SK-N-SH (cell line): ENCODE data around the gene HNF1A. TPM values are rescaled to one million over a fixed set of nuclear protein-coding genes. Genes with fewer than 3 reads are reported as not detected.

Experiments
- CTCF ChIA-PET: fragments of 300-600, 350-600 bp; formaldehyde crosslinking; extraction: SDS; loops from one replicate; lab custom pipeline; 2021; lab: Yijun Ruan, JAX
- POLR2A ChIA-PET: fragments of 350-600 bp; sonication (Branson Sonifier 250); formaldehyde crosslinking; extraction: SDS; loops from one replicate; lab custom pipeline; 2020; ENCODE audit warnings: antibody characterized with exemption, inconsistent platforms; lab: Yijun Ruan, JAX
- DNase-seq: peaks from one replicate; pipeline ENCODE4 v3.0.0; 2012
- H2AFZ ChIP-seq: fragments of 200-600 bp; sonication (generic); 2 replicates; pipeline ENCODE4 v1.8.1; 2016; ENCODE audit warnings: antibody characterized with exemption, mild to moderate bottlenecking, low read depth
- H3F3A ChIP-seq: fragments of 200-600 bp; sonication (generic); replicated peaks from 2 replicates; pipeline ENCODE3; 2016; ENCODE audit warnings: antibody characterized with exemption, mild to moderate bottlenecking; ENCODE audit not compliant: insufficient read depth
- H3K27ac ChIP-seq, 2 experiments: fragments of 200-500 bp in 1 of 2; fragments of 200-600 bp in 1 of 2; sonication (Bioruptor generic) in 1 of 2; sonication (generic), shearing (Covaris generic) in 1 of 2; 2 replicates each; pipeline versions ENCODE4 v1.5.1 to v1.6.1; 2014 to 2016; ENCODE audit warnings: low read depth in 2 of 2, inconsistent platforms in 1 of 2, low read length in 1 of 2, mild to moderate bottlenecking in 1 of 2, mixed read lengths in 1 of 2
- H3K27me3 ChIP-seq: fragments of 200-600 bp; sonication (generic), shearing (Covaris generic); 2 replicates; pipeline ENCODE4 v1.6.1; 2016; ENCODE audit warnings: mixed run types; ENCODE audit not compliant: insufficient read depth
- H3K36me3 ChIP-seq, 2 experiments: fragments of 200-500 bp in 1 of 2; fragments of 200-600 bp in 1 of 2; sonication (Bioruptor generic) in 1 of 2; sonication (generic) in 1 of 2; replicated peaks in 1 of 2; 2 replicates each; pipeline versions ENCODE3 to v1.5.1; 2014 to 2016; ENCODE audit warnings: low read length in 1 of 2, mild to moderate bottlenecking in 1 of 2; ENCODE audit not compliant: insufficient read depth in 2 of 2, control insufficient read depth in 1 of 2
- H3K4me1 ChIP-seq, 2 experiments: fragments of 200-500 bp in 1 of 2; fragments of 200-600 bp in 1 of 2; sonication (Bioruptor generic) in 1 of 2; sonication (generic), shearing (Covaris generic) in 1 of 2; 2 replicates each; pipeline versions ENCODE4 v1.5.1 to v1.6.1; 2014 to 2016; ENCODE audit warnings: low read depth in 1 of 2, low read length in 1 of 2, mixed run types in 1 of 2; ENCODE audit not compliant: insufficient read depth in 2 of 2, control insufficient read depth in 1 of 2
- H3K4me2 ChIP-seq: fragments of 200-600 bp; sonication (generic), shearing (Covaris generic); 2 replicates; pipeline ENCODE4 v1.6.1; 2017; ENCODE audit warnings: mixed run types
- H3K4me3 ChIP-seq, 2 experiments: fragments of 200-500 bp in 1 of 2; fragments of 200-600 bp in 1 of 2; sonication (Bioruptor generic) in 1 of 2; sonication (generic), shearing (Covaris generic) in 1 of 2; 2 replicates each; pipeline versions ENCODE4 v1.5.1 to v1.8.1; 2014 to 2016; ENCODE audit warnings: low read depth in 2 of 2, inconsistent platforms in 1 of 2, low read length in 1 of 2, mild to moderate bottlenecking in 1 of 2, mixed read lengths in 1 of 2, moderate library complexity in 1 of 2
- H3K79me2 ChIP-seq: fragments of 200-600 bp; sonication (generic); 2 replicates; pipeline ENCODE4 v1.8.1; 2017; ENCODE audit warnings: mild to moderate bottlenecking; ENCODE audit not compliant: insufficient read depth
- H3K9ac ChIP-seq: fragments of 200-600 bp; sonication (generic); 2 replicates; pipeline ENCODE4 v1.6.1; 2017; ENCODE audit warnings: mixed run types
- H3K9me2 ChIP-seq: fragments of 200-600 bp; sonication (generic); 2 replicates; pipeline ENCODE4 v1.6.1; 2017; ENCODE audit warnings: mixed run types
- H3K9me3 ChIP-seq: fragments of 200-600 bp; sonication (generic); 2 replicates; pipeline ENCODE4 v1.6.1; 2017; ENCODE audit warnings: mixed run types, mild to moderate bottlenecking, moderate library complexity
- H4K20me1 ChIP-seq: fragments of 200-600 bp; sonication (generic); 2 replicates; pipeline ENCODE4 v1.6.1; 2017; ENCODE audit warnings: mild to moderate bottlenecking, mixed run types; ENCODE audit not compliant: insufficient read depth
- CHD2 ChIP-seq: fragments of 150-350 bp; IDR thresholded peaks from 2 replicates; pipeline ENCODE4 v1.6.1; 2018; ENCODE audit warnings: low read length; ENCODE audit not compliant: partially characterized antibody
- CTCF ChIP-seq: fragments of 200-600 bp; sonication (generic); IDR thresholded peaks from 2 replicates; pipeline ENCODE4 v1.6.1; 2017; ENCODE audit warnings: antibody characterized with exemption, mild to moderate bottlenecking, moderate library complexity
- ELF1 ChIP-seq: IDR thresholded peaks from 2 replicates; pipeline ENCODE4 v1.4.0; 2012
- EP300 ChIP-seq, 2 experiments: IDR thresholded peaks; 2 replicates each; pipeline versions ENCODE4 v1.4.0 to v1.6.1; 2012; ENCODE audit warnings: borderline replicate concordance in 1 of 2, low read depth in 1 of 2, low read length in 1 of 2
- EZH2phosphoT487 ChIP-seq: fragments of 200-600 bp; sonication (generic); IDR thresholded peaks from 2 replicates; pipeline ENCODE4 v1.6.1; 2017; ENCODE audit warnings: low read depth, mixed run types, mild to moderate bottlenecking, antibody characterized with exemption, moderate library complexity, borderline replicate concordance
- FOXM1 ChIP-seq: IDR thresholded peaks from 2 replicates; pipeline ENCODE4 v1.4.0; 2012; ENCODE audit warnings: low read depth, mild to moderate bottlenecking
- JUND ChIP-seq: IDR thresholded peaks from 2 replicates; pipeline ENCODE4 v1.4.0; 2012
- MAX ChIP-seq: IDR thresholded peaks from 2 replicates; pipeline ENCODE4 v1.4.0; 2012; ENCODE audit warnings: low read depth
- MXI1 ChIP-seq: IDR thresholded peaks from 2 replicates; pipeline ENCODE4 v1.6.1; 2012; ENCODE audit warnings: mild to moderate bottlenecking, low read depth, low read length, improper control_type of control experiment
- NFIC ChIP-seq: IDR thresholded peaks from 2 replicates; pipeline ENCODE4 v1.4.0; 2012; ENCODE audit warnings: borderline replicate concordance
- RAD21 ChIP-seq: IDR thresholded peaks from 2 replicates; pipeline ENCODE4 v1.6.1; 2012; ENCODE audit warnings: mild to moderate bottlenecking, low read length
- RXRA ChIP-seq: IDR thresholded peaks from 2 replicates; pipeline ENCODE4 v1.4.0; 2012; ENCODE audit warnings: low read depth, mild to moderate bottlenecking, borderline replicate concordance
- SIN3A ChIP-seq: IDR thresholded peaks from 2 replicates; pipeline ENCODE4 v1.6.1; 2012; ENCODE audit warnings: low read depth, mild to moderate bottlenecking, low read length, moderate library complexity, borderline replicate concordance
- SMC3 ChIP-seq: IDR thresholded peaks from 2 replicates; pipeline ENCODE4 v1.6.1; 2012; ENCODE audit warnings: low read depth, low read length, improper control_type of control experiment
- TCF12 ChIP-seq: IDR thresholded peaks from 2 replicates; pipeline ENCODE4 v1.4.0; 2012
- YY1 ChIP-seq: IDR thresholded peaks from 2 replicates; pipeline ENCODE4 v1.4.0; 2012; ENCODE audit warnings: low read depth, mild to moderate bottlenecking
- WGBS: methylation state at CpG from one replicate; pipeline ENCODE4 v1.1.6; 2017; ENCODE audit warnings: low lambda C conversion rate; 5-methylcytosine and 5-hydroxymethylcytosine counted together
- polyA plus RNA-seq, 3 experiments: library from polyadenylated mRNA; depleted of rRNA; stranded (reverse); fragments of >200 nt; gene quantifications; 2 replicates each; pipeline ENCODE4 v1.2.3, GENCODE V29; 2012

Gene HNF1A
- polyA plus RNA-seq, 1 of the 3 experiments (the other 2 are of a cell fraction), result not detected

GRCh38 chr12:121009741-121010140, 31.4 kb downstream of the HNF1A start:
- H3K4me2 ChIP-seq, result no peak overlapping the region
- WGBS, result 75% methylated on average over 10 of the region's 10 CpGs
- TF ChIP-seq SMC3, result no peak; the same call in 1 of the 2 replicates
- TF ChIP-seq CTCF, result peak; percentile 55
- peak; percentile 53 for TF ChIP-seq RAD21
- TF ChIP-seq, all 33 proteins: peak for 2
- ChIA-PET CTCF (interaction anchor here (0.8 to 2.1 kb wide), 5 partner anchors 28 to 214 kb away, joined by 3 to 5 read pairs (median 3); no protein-coding TSS in a partner anchor), POLR2A (no interaction called here)
- Histone ChIP-seq H3F3A (peaks cover 3% of the 10 kb centered on the region), H3K27ac (no peak overlapping the region), H3K9ac (no peak overlapping the region), H3K4me1 (no peaks in the 10 kb centered on the region; a peak in 1 of 4 replicates), H3K9me3 (no peaks in the 10 kb centered on the region), H2AFZ (no peak overlapping the region), H4K20me1 (no peaks in the 10 kb centered on the region), H3K36me3 (peaks cover 19 to 23% of the 10 kb centered on the region in 2 experiments), H3K27me3 (no peaks in the 10 kb centered on the region), H3K4me3 (no peak overlapping the region), H3K9me2 (no peaks in the 10 kb centered on the region), H3K79me2 (peaks cover 7% of the 10 kb centered on the region)
- no peak for DNase-seq

GRCh38 chr12:121010860-121011259, 32.5 kb downstream of the HNF1A start:
- Histone ChIP-seq H3K9me2 (no peaks in the 10 kb centered on the region), H3K27me3 (no peaks in the 10 kb centered on the region), H3K36me3 (peaks cover 18 to 21% of the 10 kb centered on the region in 2 experiments), H4K20me1 (no peaks in the 10 kb centered on the region), H3K4me2 (no peak overlapping the region), H3K4me1 (peaks cover 5 to 11% of the 10 kb centered on the region in 2 experiments; a peak in 2 of 4 replicates), H3K4me3 (no peak overlapping the region), H3K9me3 (no peaks in the 10 kb centered on the region), H3K79me2 (peaks cover 18% of the 10 kb centered on the region), H3K27ac (no peak overlapping the region), H2AFZ (no peak overlapping the region), H3K9ac (no peak overlapping the region), H3F3A (peaks cover 3% of the 10 kb centered on the region)
- POLR2A ChIA-PET, result no interaction called here
- CTCF ChIA-PET, result interaction anchor here (0.7 to 2.1 kb wide), 4 partner anchors 29 to 85 kb away, joined by 3 to 5 read pairs (median 3); no protein-coding TSS in a partner anchor
- DNase-seq, result no peak
- TF ChIP-seq RAD21 (no peak), CTCF (no peak), FOXM1 (no peak), MAX (no peak)
- WGBS, result 94% methylated on average over 8 of the region's 8 CpGs

- Histone ChIP-seq H2AFZ (no peak overlapping the region), H3K9me2 (no peaks in the 10 kb centered on the region), H4K20me1 (no peaks in the 10 kb centered on the region), H3F3A (no peaks in the 10 kb centered on the region), H3K4me3 (no peak overlapping the region), H3K27ac (no peak overlapping the region), H3K36me3 (peaks cover 18 to 21% of the 10 kb centered on the region in 2 experiments), H3K27me3 (no peaks in the 10 kb centered on the region), H3K4me1 (peaks cover 5 to 11% of the 10 kb centered on the region in 2 experiments; a peak in 2 of 4 replicates), H3K9ac (no peak overlapping the region), H3K9me3 (no peaks in the 10 kb centered on the region), H3K79me2 (peaks cover 21% of the 10 kb centered on the region), H3K4me2 (no peak overlapping the region)
- ChIA-PET CTCF (no interaction called here), POLR2A (no interaction called here)
- 87% methylated on average over 6 of the region's 6 CpGs for WGBS
- no peak for DNase-seq
- TF ChIP-seq TCF12 (no peak), EZH2phosphoT487 (no peak), CHD2 (no peak), YY1 (no peak), EP300 (IDR thresholded peaks at IDR 0.05; ENCODE audit: borderline replicate concordance in 1 of 2, low read depth in 1 of 2, low read length in 1 of 2) (no peak), SIN3A (no peak), RXRA (no peak), JUND (no peak), ELF1 (no peak), NFIC (no peak), MXI1 (no peak), CTCF (no peak)
These were observed 33.5 kb downstream of the HNF1A start for GRCh38 chr12:121011820-121012219.
